Heart left ventricle (tissue), 16 donors: Measurements from ENCODE around the gene CXCL1. TPM values are rescaled to one million over a fixed set of nuclear protein-coding genes. Genes with fewer than 3 reads are reported as not detected.
A peak's percentile ranks its signal among the peaks of the same experiment; 100 is the strongest.

Source experiments
- ATAC-seq, 4 donors: fragments of 200-7000 bp; cut with Tn5 transposase; one replicate each; pipeline ENCODE4 v1.9.1; 2020 to 2022; ENCODE audit warnings: moderate library complexity in 4 of 4, mild to moderate bottlenecking in 3 of 4, moderate number of reproducible peaks in 1 of 4
- DNase-seq, 5 donors: peaks; one replicate each; pipeline ENCODE4 v3.0.0-alpha.2; 2020
- H3K27ac ChIP-seq, 12 donors: fragments of 200-600 bp; sonication (generic) in 4 of 12; one replicate each; pipeline versions ENCODE4 v1.5.0 to v1.8.0; 2016 to 2022; ENCODE audit warnings: mild to moderate bottlenecking in 2 of 12
- H3K27me3 ChIP-seq, 9 donors: fragments of 200-600 bp; sonication (generic) in 2 of 9; one replicate each; pipeline versions ENCODE4 v1.5.1 to v1.8.0; 2016 to 2022; ENCODE audit warnings: mild to moderate bottlenecking in 3 of 9
- H3K36me3 ChIP-seq, 9 donors: fragments of 200-600 bp; sonication (generic) in 2 of 9; one replicate each; pipeline versions ENCODE4 v1.5.0 to v1.8.0; 2018 to 2022; ENCODE audit warnings: mild to moderate bottlenecking in 2 of 9
- H3K4me1 ChIP-seq, 12 donors: fragments of 200-600 bp; sonication (generic) in 4 of 12; one replicate each; pipeline versions ENCODE4 v1.5.0 to v1.8.0; 2016 to 2022; ENCODE audit warnings: mild to moderate bottlenecking in 3 of 12
- H3K4me3 ChIP-seq, 12 donors: fragments of 200-600 bp; sonication (generic) in 4 of 12; one replicate each; pipeline versions ENCODE4 v1.5.0 to v1.8.0; 2017 to 2022; ENCODE audit warnings: mild to moderate bottlenecking in 9 of 12, moderate library complexity in 4 of 12
- H3K9me3 ChIP-seq, 12 donors: fragments of 200-600 bp; sonication (generic) in 4 of 12; one replicate each; pipeline versions ENCODE4 v1.5.0 to v1.8.0; 2016 to 2022; ENCODE audit warnings: mild to moderate bottlenecking in 1 of 12
- CTCF ChIP-seq, 12 donors: fragments of 200-600 bp; sonication (generic) in 4 of 12; IDR thresholded peaks; one replicate each; pipeline versions ENCODE4 v1.5.0 to v1.8.0; 2018 to 2022; ENCODE audit warnings: antibody characterized with exemption in 12 of 12, mild to moderate bottlenecking in 5 of 12
- POLR2A ChIP-seq, 2 donors: fragments of 450-650 bp; IDR thresholded peaks; one replicate each; pipeline ENCODE4 v1.6.1; 2017; ENCODE audit warnings: antibody characterized with exemption in 2 of 2, mild to moderate bottlenecking in 2 of 2, moderate library complexity in 2 of 2
- WGBS, 4 donors: extraction: QIAGEN DNeasy Blood & Tissue Kit in 2 of 4; methylation state at CpG; one replicate each; pipeline versions ENCODE4 v1.1.5 to v1.1.7; 2013 to 2018; 5-methylcytosine and 5-hydroxymethylcytosine counted together
- intact Hi-C, 10 donors: fragments of 100-400 bp; cut with DNase I; formaldehyde crosslinking; loops; one replicate each; pipeline versions ENCODE4 v1.11.1 to v1.14.2; 2022
- polyA plus RNA-seq, 2 donors: library from polyadenylated mRNA; stranded (reverse); fragments of 200-250 nt; gene quantifications; one replicate each; pipeline ENCODE4 v1.2.3, GENCODE V29; 2013
- total RNA-seq, 9 donors: library from RNA; depleted of rRNA in 2 of 9; stranded (reverse); fragments of >200 nt in 2 of 9; fragmentation: NEBNext Ultra II Directional in 3 of 9; extraction: Animal tissue kit (Norgen Biotek cat#: 25700) in 3 of 9; gene quantifications; one replicate each; pipeline versions ENCODE4 v1.1.0 to v1.2.4, GENCODE V29; 2016 to 2023
- donor health status: ischemic (EF 13 %, LVEDD 7.1; RV severe dilation, severe dysfunction).
- donor health status: healthy with polysubstance abuse.
- donor health status: DM: no; HTN: yes; CAD: no.
- donor health status: DM: no; HTN: no; CAD: no.
- donor health status: ischemic (EF 25% LVEDD 6.9; RV normal size, moderate dysfunction).
- donor health status: ischemic (EF 25% LVEDD 5.7; RV mildly dilated, moderate dysfunction).
- donor health status: healthy.
- donor health status: DM: yes; HTN: yes; CAD: no.
- donor health status: ischemic (EF 35%, LVEDD 5.7; RV mildly dilated, moderate dysfunction).
- donor health status: nonischemic (EF 11% LVEDD 7.7; RV severe dilation, severe dysfunction).
- donor health status: DM: yes; HTN: yes; CAD: no.
- donor health status: PGD.
- donor health status: ischemic (EF 29% LVEDD 5.4; RV normal size, mild dysfunction).
- donor health status: nonischemic (EF 23%, LVEDD 6.1; RV moderate dilation, normal function).

Gene CXCL1
- total and polyA plus RNA-seq, 11 donors: 0.26 to 14.9 (median 1.7) TPM; not detected in 1

DNA sequence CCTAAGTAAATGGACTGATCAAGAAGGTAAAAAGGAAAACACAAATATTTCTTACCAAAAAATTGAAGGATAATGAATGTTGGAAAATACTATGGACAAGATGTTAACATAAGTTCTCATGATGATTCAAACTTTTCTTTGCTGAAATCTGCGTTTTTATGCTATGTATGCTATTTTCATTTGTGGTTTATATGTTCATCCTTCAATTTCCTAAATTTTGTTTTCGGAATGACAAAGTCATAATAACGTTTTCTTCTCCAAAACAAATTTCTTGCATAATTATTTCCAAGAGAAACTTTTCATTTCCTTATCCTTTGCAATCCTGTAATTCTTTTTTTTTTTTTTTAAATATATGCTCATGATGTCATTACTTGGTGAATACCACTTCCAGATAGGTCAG is 8.3 kb upstream of the CXCL1 start:
- TF ChIP-seq CTCF (IDR thresholded peaks at IDR 0.05) (no peak), POLR2A (IDR thresholded peaks at IDR 0.05) (no peak)
- intact Hi-C loops: loop anchor here in 1 of 10 donors (10.0 kb wide), 1 partner anchor 196 kb away; no protein-coding TSS in a partner anchor
- Histone ChIP-seq H3K36me3 (no peaks in the 10 kb centered on the region), H3K9me3 (peaks cover 0 to 4% (median 0%) of the 10 kb centered on the region in 12 donors), H3K4me1 (peaks cover 0 to 18% (median 0%) of the 10 kb centered on the region in 12 donors), H3K4me3 (no peak overlapping the region), H3K27me3 (peaks cover 0 to 12% (median 0%) of the 10 kb centered on the region in 9 donors), H3K27ac (no peak overlapping the region)
- ATAC-seq (no peak), DNase-seq (no peak)
- 73 to 78% (median 78%) methylated on average over 3 of the region's 3 CpGs for WGBS, 4 donors

GRCh38 chr4:73862322-73862721 is 6.9 kb upstream of the CXCL1 start:
- intact Hi-C loops: loop anchor here in 1 of 10 donors (10.0 kb wide), 1 partner anchor 198 kb away; no protein-coding TSS in a partner anchor
- Histone ChIP-seq H3K27ac (no peak overlapping the region), H3K27me3 (peaks cover 0 to 11% (median 0%) of the 10 kb centered on the region in 9 donors), H3K4me1 (peaks cover 0 to 18% (median 0%) of the 10 kb centered on the region in 12 donors), H3K4me3 (no peak overlapping the region), H3K9me3 (no peaks in the 10 kb centered on the region), H3K36me3 (no peaks in the 10 kb centered on the region)
- WGBS, 4 donors: 81 to 92% (median 91%) methylated on average over 1 of the region's 1 CpG
- TF ChIP-seq CTCF (IDR thresholded peaks at IDR 0.05) (no peak), POLR2A (IDR thresholded peaks at IDR 0.05) (no peak)
- DNase-seq (no peak), ATAC-seq (no peak)

GRCh38 chr4:73864365-73864764 is 4.8 kb upstream of the CXCL1 start:
- Histone ChIP-seq H3K4me1 (peaks cover 0 to 24% (median 2%) of the 10 kb centered on the region in 12 donors), H3K27ac (no peak overlapping the region), H3K27me3 (peaks cover 0 to 20% (median 0%) of the 10 kb centered on the region in 9 donors), H3K4me3 (no peak overlapping the region), H3K9me3 (no peaks in the 10 kb centered on the region), H3K36me3 (no peaks in the 10 kb centered on the region)
- no peak for DNase-seq
- WGBS, 4 donors: 68 to 84% (median 75%) methylated on average over 2 of the region's 2 CpGs
- TF ChIP-seq POLR2A (IDR thresholded peaks at IDR 0.05): no peak
- TF ChIP-seq CTCF (IDR thresholded peaks at IDR 0.05): peak in 2 of 12 donors; percentile 13 to 15
- no peak for ATAC-seq
- intact Hi-C loops: loop anchor here in 1 of 10 donors (10.0 kb wide), 1 partner anchor 200 kb away; no protein-coding TSS in a partner anchor

DNA sequence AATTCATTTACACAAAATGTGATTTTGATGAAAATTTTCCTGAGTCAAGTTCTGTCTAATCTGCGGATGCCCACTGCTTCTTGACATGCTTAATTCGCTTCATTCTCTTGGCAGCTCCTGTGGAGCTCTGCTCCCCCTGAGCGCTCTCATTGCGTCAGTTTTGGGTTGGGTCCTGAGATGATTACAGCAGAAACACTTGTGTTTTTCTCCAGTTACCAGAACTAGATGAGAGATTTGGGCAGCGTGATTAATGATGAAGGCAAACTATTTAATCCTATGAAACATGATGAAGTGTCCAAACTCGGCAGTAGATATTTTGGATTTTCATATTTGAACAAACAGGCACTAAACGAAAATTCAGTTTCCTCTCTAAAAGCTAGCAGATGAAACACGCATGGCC is 4.2 kb upstream of the CXCL1 start:
- ATAC-seq (no peak), DNase-seq (no peak)
- intact Hi-C loops: loop anchor here in 2 of 10 donors (5.0 to 10.0 kb wide), 3 partner anchors 138 to 267 kb away; no protein-coding TSS in a partner anchor
- H3K27me3 ChIP-seq: peaks cover 0 to 25% (median 0%) of the 10 kb centered on the region in 9 donors
- peaks cover 0 to 18% (median 4%) of the 10 kb centered on the region in 12 donors for H3K4me1 ChIP-seq
- TF ChIP-seq CTCF (IDR thresholded peaks at IDR 0.05) (no peak), POLR2A (IDR thresholded peaks at IDR 0.05) (no peak)
- no peaks in the 10 kb centered on the region for H3K9me3 ChIP-seq
- H3K27ac ChIP-seq: no peak overlapping the region
- WGBS, 4 donors: 75 to 89% (median 87%) methylated on average over 8 of the region's 8 CpGs
- H3K4me3 ChIP-seq: no peak overlapping the region
- no peaks in the 10 kb centered on the region for H3K36me3 ChIP-seq
